Neural progenitor cell (in vitro differentiated cells): ENCODE results near the gene C9orf72.

Experiments
- EZH2 ChIP-seq: fragments of 200-600 bp; sonication (generic); IDR thresholded peaks from 2 replicates; pipeline ENCODE4 v1.6.1; 2017; ENCODE audit warnings: antibody characterized with exemption, mild to moderate bottlenecking, moderate library complexity
- EZH2phosphoT487 ChIP-seq: fragments of 200-600 bp; sonication (generic); IDR thresholded peaks from 2 replicates; pipeline ENCODE4 v1.6.1; 2017; ENCODE audit warnings: antibody characterized with exemption
- TF ChIP-seq, protein P1 (sequence below): fragments of 200-600 bp; sonication (generic); IDR thresholded peaks from 2 replicates; pipeline ENCODE4 v1.5.1; 2017; ENCODE audit warnings: antibody characterized with exemption, mild to moderate bottlenecking

DNA sequence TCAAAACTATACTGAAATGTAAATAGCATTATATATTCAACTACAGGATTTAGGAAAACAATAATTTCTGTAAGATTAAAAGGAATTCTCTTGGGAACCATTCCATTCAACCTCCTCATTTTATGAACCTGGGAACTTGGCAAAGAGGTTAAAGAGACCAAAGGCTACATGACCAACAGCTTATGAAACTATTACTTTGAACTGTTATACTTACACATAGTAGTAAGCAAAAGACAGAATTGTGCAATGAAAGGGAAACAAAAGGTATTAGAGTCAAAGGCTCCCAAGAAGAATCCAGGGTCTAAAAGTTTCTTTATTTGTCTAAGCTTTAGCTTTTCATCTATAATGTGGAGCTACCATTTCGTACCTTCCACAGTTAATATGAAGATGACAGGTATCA, 7.2 kb downstream of the C9orf72 start:
- TF ChIP-seq, protein P1, sequence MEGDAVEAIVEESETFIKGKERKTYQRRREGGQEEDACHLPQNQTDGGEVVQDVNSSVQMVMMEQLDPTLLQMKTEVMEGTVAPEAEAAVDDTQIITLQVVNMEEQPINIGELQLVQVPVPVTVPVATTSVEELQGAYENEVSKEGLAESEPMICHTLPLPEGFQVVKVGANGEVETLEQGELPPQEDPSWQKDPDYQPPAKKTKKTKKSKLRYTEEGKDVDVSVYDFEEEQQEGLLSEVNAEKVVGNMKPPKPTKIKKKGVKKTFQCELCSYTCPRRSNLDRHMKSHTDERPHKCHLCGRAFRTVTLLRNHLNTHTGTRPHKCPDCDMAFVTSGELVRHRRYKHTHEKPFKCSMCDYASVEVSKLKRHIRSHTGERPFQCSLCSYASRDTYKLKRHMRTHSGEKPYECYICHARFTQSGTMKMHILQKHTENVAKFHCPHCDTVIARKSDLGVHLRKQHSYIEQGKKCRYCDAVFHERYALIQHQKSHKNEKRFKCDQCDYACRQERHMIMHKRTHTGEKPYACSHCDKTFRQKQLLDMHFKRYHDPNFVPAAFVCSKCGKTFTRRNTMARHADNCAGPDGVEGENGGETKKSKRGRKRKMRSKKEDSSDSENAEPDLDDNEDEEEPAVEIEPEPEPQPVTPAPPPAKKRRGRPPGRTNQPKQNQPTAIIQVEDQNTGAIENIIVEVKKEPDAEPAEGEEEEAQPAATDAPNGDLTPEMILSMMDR: no peak
- no peak for TF ChIP-seq EZH2
- TF ChIP-seq EZH2phosphoT487: no peak
